ENCODE measurements around the gene DCUN1D2.

GRCh38 chr13:113519556-113519955 lies 29.0 kb upstream of the DCUN1D2 start:
- TF ChIP-seq, protein P1, sequence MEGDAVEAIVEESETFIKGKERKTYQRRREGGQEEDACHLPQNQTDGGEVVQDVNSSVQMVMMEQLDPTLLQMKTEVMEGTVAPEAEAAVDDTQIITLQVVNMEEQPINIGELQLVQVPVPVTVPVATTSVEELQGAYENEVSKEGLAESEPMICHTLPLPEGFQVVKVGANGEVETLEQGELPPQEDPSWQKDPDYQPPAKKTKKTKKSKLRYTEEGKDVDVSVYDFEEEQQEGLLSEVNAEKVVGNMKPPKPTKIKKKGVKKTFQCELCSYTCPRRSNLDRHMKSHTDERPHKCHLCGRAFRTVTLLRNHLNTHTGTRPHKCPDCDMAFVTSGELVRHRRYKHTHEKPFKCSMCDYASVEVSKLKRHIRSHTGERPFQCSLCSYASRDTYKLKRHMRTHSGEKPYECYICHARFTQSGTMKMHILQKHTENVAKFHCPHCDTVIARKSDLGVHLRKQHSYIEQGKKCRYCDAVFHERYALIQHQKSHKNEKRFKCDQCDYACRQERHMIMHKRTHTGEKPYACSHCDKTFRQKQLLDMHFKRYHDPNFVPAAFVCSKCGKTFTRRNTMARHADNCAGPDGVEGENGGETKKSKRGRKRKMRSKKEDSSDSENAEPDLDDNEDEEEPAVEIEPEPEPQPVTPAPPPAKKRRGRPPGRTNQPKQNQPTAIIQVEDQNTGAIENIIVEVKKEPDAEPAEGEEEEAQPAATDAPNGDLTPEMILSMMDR (IDR thresholded peaks at IDR 0.05), result no peak
- TF ChIP-seq EP300 (IDR thresholded peaks at IDR 0.05) (no peak), POLR2AphosphoS5 (IDR thresholded peaks at IDR 0.05) (no peak)
